OCI-LY1 (cell line): Measurements from ENCODE around the gene MYO1D.
A peak's percentile ranks its signal among the peaks of the same experiment; 100 is the strongest.

Experiments used
- H2AFZ ChIP-seq: fragments of 200-600 bp; sonication (generic), shearing (Covaris generic); 2 replicates; pipeline ENCODE4 v1.6.0; 2014; ENCODE audit warnings: antibody characterized with exemption, mild to moderate bottlenecking, low read length
- H3F3A ChIP-seq: fragments of 200-600 bp; sonication (generic), shearing (Covaris generic); 2 replicates; pipeline ENCODE4 v1.6.0; 2014; ENCODE audit warnings: mild to moderate bottlenecking, antibody characterized with exemption, low read length, moderate library complexity; ENCODE audit not compliant: insufficient read depth
- H3K27ac ChIP-seq: fragments of 200-600 bp; sonication (generic); 2 replicates; pipeline ENCODE4 v1.5.1; 2014; ENCODE audit warnings: low read length, mixed run types, mild to moderate bottlenecking, low read depth; ENCODE audit not compliant: poor library complexity, severe bottlenecking
- H3K27me3 ChIP-seq: fragments of 200-600 bp; sonication (generic); 2 replicates; pipeline ENCODE4 v1.6.0; 2014; ENCODE audit warnings: antibody characterized with exemption, mild to moderate bottlenecking, low read length, moderate library complexity; ENCODE audit not compliant: insufficient read depth
- H3K36me3 ChIP-seq: fragments of 200-600 bp; sonication (generic); 2 replicates; pipeline ENCODE4 v1.6.1; 2014; ENCODE audit warnings: mild to moderate bottlenecking, antibody characterized with exemption, low read length, moderate library complexity, mixed read lengths; ENCODE audit not compliant: insufficient read depth
- H3K4me1 ChIP-seq: fragments of 200-600 bp; sonication (generic); 2 replicates; pipeline ENCODE4 v1.5.1; 2014; ENCODE audit warnings: mild to moderate bottlenecking, low read length, moderate library complexity; ENCODE audit not compliant: insufficient read depth, severe bottlenecking
- H3K4me2 ChIP-seq: fragments of 200-600 bp; sonication (generic), shearing (Covaris generic); 2 replicates; pipeline ENCODE4 v1.6.1; 2014; ENCODE audit warnings: low read length
- H3K4me3 ChIP-seq: fragments of 200-600 bp; sonication (generic); 2 replicates; pipeline ENCODE4 v1.5.1; 2014; ENCODE audit warnings: low read length, low read depth, mild to moderate bottlenecking, mixed read lengths; ENCODE audit not compliant: poor library complexity, severe bottlenecking
- H3K79me2 ChIP-seq: fragments of 200-600 bp; shearing (Covaris generic); 2 replicates; pipeline ENCODE4 v1.6.1; 2016; ENCODE audit warnings: mixed run types, low read length, mixed read lengths; ENCODE audit not compliant: insufficient read depth
- H3K9ac ChIP-seq: fragments of 200-600 bp; sonication (generic), shearing (Covaris generic); 2 replicates; pipeline ENCODE4 v1.6.1; 2014; ENCODE audit warnings: mild to moderate bottlenecking, low read length, mixed read lengths
- H3K9me2 ChIP-seq: fragments of 200-600 bp; sonication (generic), shearing (Covaris generic); 2 replicates; pipeline ENCODE4 v1.6.1; 2014; ENCODE audit warnings: low read depth, mild to moderate bottlenecking, low read length, mixed read lengths
- H3K9me3 ChIP-seq: fragments of 200-600 bp; shearing (Covaris generic); 2 replicates; pipeline ENCODE4 v1.6.1; 2014; ENCODE audit warnings: low read length, mixed read lengths
- H4K20me1 ChIP-seq: fragments of 200-600 bp; sonication (generic), shearing (Covaris generic); 2 replicates; pipeline ENCODE4 v1.6.0; 2016; ENCODE audit warnings: mild to moderate bottlenecking, low read length; ENCODE audit not compliant: insufficient read depth
- CTCF ChIP-seq: fragments of 200-600 bp; sonication (generic), shearing (Covaris generic); IDR thresholded peaks from 2 replicates; pipeline ENCODE4 v1.5.1; 2017; ENCODE audit warnings: mild to moderate bottlenecking, antibody characterized with exemption, low read length, moderate library complexity, mixed read lengths
- EZH2 ChIP-seq: fragments of 200-600 bp; sonication (generic), shearing (Covaris generic); IDR thresholded peaks from 2 replicates; pipeline ENCODE4 v1.8.0; 2017; ENCODE audit warnings: borderline replicate concordance, mixed run types, mild to moderate bottlenecking, antibody characterized with exemption, low read length, moderate library complexity, mixed read lengths

Gene MYO1D

GRCh38 chr17:32483451-32484019, 393.4 kb downstream of the MYO1D start:
- Histone ChIP-seq H3K4me1 (peaks cover 10% of the 10 kb centered on the region), H3K9me3 (no peaks in the 10 kb centered on the region), H3K36me3 (peaks cover 43% of the 10 kb centered on the region), H3K9ac (no peak overlapping the region), H3K27me3 (no peaks in the 10 kb centered on the region; the same call in 1 of the 2 replicates), H3K9me2 (no peaks in the 10 kb centered on the region), H4K20me1 (no peaks in the 10 kb centered on the region), H3K79me2 (no peaks in the 10 kb centered on the region), H3K4me2 (no peak overlapping the region), H3F3A (no peaks in the 10 kb centered on the region), H3K4me3 (no peak overlapping the region), H2AFZ (no peak overlapping the region), H3K27ac (no peak overlapping the region)
- TF ChIP-seq EZH2 = no peak
- TF ChIP-seq CTCF = peak; percentile 58

GRCh38 chr17:32482568-32483320, 394.2 kb downstream of the MYO1D start:
- Histone ChIP-seq H3K4me1 (peaks cover 10% of the 10 kb centered on the region), H3K27ac (no peak overlapping the region), H3K79me2 (no peaks in the 10 kb centered on the region), H3K36me3 (peaks cover 51% of the 10 kb centered on the region), H3K4me2 (no peak overlapping the region), H2AFZ (no peak overlapping the region), H4K20me1 (no peaks in the 10 kb centered on the region), H3K4me3 (no peak overlapping the region), H3K9ac (no peak overlapping the region), H3F3A (0 out of 2 replicates have a peak, but pooled peaks cover 2% of the 10 kb centered on the region), H3K9me3 (no peaks in the 10 kb centered on the region), H3K9me2 (no peaks in the 10 kb centered on the region), H3K27me3 (no peaks in the 10 kb centered on the region)
- TF ChIP-seq CTCF (no peak), EZH2 (no peak)

GRCh38 chr17:32481193-32481592, 395.7 kb downstream of the MYO1D start:
- Histone ChIP-seq H3K27me3 (no peaks in the 10 kb centered on the region), H3K4me2 (no peak overlapping the region), H3K79me2 (no peaks in the 10 kb centered on the region), H4K20me1 (no peaks in the 10 kb centered on the region), H3F3A (0 out of 2 replicates have a peak, but pooled peaks cover 2% of the 10 kb centered on the region), H3K36me3 (peaks cover 65% of the 10 kb centered on the region), H3K4me1 (peaks cover 5% of the 10 kb centered on the region), H3K9me3 (no peaks in the 10 kb centered on the region), H3K4me3 (no peak overlapping the region), H3K9me2 (no peaks in the 10 kb centered on the region), H3K9ac (no peak overlapping the region), H2AFZ (no peak overlapping the region), H3K27ac (no peak overlapping the region)
- no peak for TF ChIP-seq CTCF
- TF ChIP-seq EZH2 = no peak
